ENCODE data around the gene CLNS1A. TPM values are rescaled to one million over a fixed set of nuclear protein-coding genes. Genes with fewer than 3 reads are reported as not detected.
"Not testable (repeated sequence)": the region's sequence is repeated elsewhere in the genome, so short reads cannot be mapped to it uniquely, and the experiment has no call there.

The CLNS1A gene
- polyA plus RNA-seq, 4 donors, result 189 to 212 (median 198) TPM

- DNase-seq (ENCODE audit: low read depth in 4 of 4, low spot score in 3 of 4), result peak; percentile 25 to 43 (median 29)
These were observed 17.9 kb downstream of the CLNS1A start for GRCh38 chr11:77619576-77620198.

GRCh38 chr11:77617892-77618291, 19.7 kb downstream of the CLNS1A start:
- no peak for DNase-seq (ENCODE audit: low read depth in 4 of 4, low spot score in 3 of 4)

DNA sequence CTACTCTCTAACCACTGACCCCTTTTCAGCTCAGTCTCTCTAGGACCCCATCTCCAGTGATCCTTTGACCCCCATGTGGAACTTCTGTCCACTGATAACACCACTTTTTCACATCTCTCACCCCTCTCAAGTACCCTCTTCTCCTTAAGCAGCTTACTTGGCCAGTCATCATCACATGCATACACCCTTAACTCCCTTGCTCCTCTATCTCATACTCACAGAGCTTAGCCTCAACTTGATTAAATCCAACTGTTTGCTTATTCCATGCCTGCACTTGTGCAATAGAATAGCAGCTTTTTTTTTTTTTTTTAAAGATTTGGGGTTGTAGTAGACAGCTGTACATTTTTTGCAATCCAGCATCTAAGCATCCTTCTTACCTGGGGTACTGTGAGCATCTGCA, 25.7 kb downstream of the CLNS1A start:
- no peak for DNase-seq (ENCODE audit: low read depth in 4 of 4, low spot score in 3 of 4)

DNA sequence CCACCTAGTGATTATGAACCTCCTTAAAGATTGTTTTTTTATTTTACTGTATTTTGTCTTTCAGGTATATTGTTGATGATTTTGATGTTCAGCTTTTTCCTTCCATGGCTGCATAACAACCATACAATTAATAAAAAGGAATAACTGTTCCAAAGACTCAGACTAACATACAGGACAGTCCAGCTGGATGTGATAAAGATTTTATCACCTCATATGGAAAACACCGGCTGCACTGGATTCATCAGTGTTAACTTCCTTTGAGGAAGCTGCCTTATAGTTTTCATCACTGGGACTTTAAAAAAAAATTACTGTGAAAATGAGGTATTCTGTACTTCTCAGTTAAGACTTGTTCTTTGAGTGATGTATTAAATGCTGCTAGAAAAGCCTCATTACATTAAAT, 28.4 kb downstream of the CLNS1A start:
- no peak for DNase-seq (ENCODE audit: low read depth in 4 of 4, low spot score in 3 of 4)

GRCh38 chr11:77604281-77604680, 33.3 kb downstream of the CLNS1A start:
- no peak for DNase-seq (ENCODE audit: low read depth in 4 of 4, low spot score in 3 of 4)

DNA sequence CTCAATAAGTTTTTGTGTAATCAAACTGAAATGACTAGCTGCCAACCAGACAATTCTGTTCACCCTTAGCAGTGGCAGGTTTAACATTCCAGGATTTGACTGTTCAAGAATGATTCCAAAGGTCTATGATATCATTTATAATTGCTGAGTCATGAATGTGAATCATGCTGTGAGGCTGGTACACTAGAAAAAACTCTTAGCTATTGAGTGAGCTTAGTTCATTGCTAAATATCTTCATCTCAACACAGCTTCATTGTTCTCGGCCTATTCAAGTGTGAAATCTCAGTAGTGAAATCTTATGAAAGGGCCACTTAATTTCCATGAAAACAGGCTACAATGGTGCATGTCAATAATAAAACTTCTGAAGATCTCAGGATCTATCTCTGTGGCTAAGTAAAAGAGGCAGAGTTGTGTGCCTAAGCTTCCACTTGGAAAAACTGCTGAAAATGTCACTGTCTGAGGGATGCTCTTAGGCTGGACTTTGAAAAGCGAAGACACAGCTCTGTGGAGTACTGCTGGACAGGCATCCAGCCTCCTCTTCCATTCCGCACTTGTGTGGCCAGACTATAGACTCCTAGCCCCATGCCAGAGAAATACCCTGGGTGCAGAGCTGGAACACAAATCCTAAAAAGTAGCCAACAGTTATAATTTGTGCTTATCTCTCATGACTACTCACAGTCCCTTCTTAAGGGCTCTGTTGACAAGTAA, 35.1 kb downstream of the CLNS1A start:
- DNase-seq (ENCODE audit: low read depth in 4 of 4, low spot score in 3 of 4), result no peak

DNA sequence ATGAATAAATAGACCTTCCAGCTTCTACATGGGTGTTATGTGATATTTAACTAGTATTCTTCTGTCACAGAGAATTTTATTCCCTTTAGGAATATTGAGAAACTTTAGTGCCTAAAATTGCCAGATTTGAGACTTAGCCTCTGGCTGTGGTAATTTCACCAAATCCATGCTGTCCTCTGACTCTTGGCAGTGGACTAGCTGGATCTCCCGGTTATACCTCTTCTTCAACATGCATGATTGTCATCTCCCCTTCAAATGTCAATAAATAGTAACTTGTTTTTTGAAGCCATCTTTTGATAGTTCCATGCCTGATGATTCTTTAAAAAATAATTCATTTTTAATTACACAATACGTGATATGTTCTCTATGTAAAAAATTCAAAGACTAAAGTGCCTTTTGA, 39.4 kb downstream of the CLNS1A start:
- DNase-seq (ENCODE audit: low read depth in 4 of 4, low spot score in 3 of 4), result no peak

DNA sequence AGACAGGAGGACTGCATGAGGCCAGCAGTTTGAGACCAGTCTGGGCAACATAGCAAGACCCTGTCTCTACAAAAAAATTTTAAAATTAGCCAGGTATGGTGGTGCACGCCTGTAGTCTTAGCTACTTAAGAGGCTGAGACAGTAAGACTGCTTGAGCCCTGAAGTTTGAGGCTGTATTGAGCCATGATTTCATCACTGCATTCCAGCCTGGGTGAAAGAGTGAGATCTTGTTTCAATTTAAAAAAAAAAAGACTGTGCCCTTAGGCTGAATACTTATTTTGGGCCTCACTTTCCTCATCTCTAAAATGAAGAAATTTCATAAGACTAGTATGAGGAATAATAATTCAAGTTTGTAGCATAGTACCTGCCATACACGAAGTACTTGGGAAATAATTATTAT, 41.0 kb downstream of the CLNS1A start:
- no peak for DNase-seq (ENCODE audit: low read depth in 4 of 4, low spot score in 3 of 4)

GRCh38 chr11:77593883-77594282, 43.7 kb downstream of the CLNS1A start:
- no peak for DNase-seq (ENCODE audit: low read depth in 4 of 4, low spot score in 3 of 4)

- no peak for DNase-seq (ENCODE audit: low read depth in 4 of 4, low spot score in 3 of 4)
These were observed 44.9 kb downstream of the CLNS1A start for GRCh38 chr11:77592727-77593126.

- peak in 2 of 4 donors; percentile 8 to 22 for DNase-seq (ENCODE audit: low read depth in 4 of 4, low spot score in 3 of 4)
These were observed 47.3 kb downstream of the CLNS1A start for GRCh38 chr11:77590194-77590782.

GRCh38 chr11:77589521-77590193, 47.9 kb downstream of the CLNS1A start, which contains the start of gene AQP11:
AQP11 (plus strand) TSS chr11:77589953; CDS start chr11:77589993, 40 bp downstream.
- peak; percentile 75 to 86 (median 80) for DNase-seq (ENCODE audit: low read depth in 4 of 4, low spot score in 3 of 4)

GRCh38 chr11:77589181-77589520, 48.4 kb downstream of the CLNS1A start:
- no peak for DNase-seq (ENCODE audit: low read depth in 4 of 4, low spot score in 3 of 4)

DNA sequence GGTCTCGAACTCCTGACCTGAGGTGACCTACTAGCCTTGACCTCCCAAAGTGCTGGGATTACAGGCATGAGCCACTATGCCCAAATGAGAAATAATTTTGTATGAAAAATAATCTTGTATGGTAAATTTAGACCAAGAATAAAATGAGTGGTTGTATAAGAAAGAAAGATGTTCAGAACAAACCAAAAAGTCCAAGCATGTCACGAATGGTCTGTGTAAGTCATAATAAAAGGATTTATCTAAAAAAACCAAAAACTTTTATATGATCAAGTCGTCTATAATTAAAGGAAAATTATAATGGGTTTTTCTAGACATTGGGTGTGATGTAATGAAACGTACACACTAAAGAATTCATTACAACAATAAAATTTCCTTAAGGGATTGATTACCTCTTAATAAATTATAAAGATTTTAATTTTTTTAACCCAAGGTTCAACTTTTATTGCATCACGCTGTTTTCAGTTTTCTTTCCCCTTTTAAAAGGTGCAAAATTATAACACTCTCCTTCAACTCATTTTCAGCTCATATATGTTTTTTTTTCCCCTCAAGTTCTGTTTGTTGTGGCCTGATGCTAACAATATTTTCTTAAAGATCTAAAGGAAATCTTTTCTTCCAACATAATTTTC, 56.8 kb downstream of the CLNS1A start:
- no peak for DNase-seq (ENCODE audit: low read depth in 4 of 4, low spot score in 3 of 4)

GRCh38 chr11:77575428-77575827, 62.2 kb downstream of the CLNS1A start:
- DNase-seq (ENCODE audit: low read depth in 4 of 4, low spot score in 3 of 4), result not testable (repeated sequence)

DNA sequence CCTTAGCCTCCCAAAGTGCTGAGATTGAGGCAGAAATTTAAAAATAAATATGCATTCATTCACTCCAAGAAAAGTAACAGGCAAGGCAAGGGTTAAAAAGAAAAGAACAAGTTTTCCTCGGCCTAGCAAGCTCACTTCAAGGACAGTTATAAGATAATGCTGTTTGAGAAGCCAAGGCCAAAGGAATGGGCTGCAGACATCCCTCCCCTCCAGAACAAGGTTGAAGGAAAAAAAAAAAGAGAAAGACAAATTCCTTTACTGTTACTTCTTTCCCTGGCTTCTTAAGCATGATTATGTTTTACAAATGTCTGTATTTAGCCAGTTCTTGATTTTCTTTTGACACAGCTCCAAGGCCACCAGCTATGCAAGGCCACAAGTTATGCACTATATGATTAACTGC, 66.7 kb downstream of the CLNS1A start:
- DNase-seq (ENCODE audit: low read depth in 4 of 4, low spot score in 3 of 4), result not testable (repeated sequence)

GRCh38 chr11:77569676-77570070, 67.9 kb downstream of the CLNS1A start:
- DNase-seq (ENCODE audit: low read depth in 4 of 4, low spot score in 3 of 4), result no peak

DNA sequence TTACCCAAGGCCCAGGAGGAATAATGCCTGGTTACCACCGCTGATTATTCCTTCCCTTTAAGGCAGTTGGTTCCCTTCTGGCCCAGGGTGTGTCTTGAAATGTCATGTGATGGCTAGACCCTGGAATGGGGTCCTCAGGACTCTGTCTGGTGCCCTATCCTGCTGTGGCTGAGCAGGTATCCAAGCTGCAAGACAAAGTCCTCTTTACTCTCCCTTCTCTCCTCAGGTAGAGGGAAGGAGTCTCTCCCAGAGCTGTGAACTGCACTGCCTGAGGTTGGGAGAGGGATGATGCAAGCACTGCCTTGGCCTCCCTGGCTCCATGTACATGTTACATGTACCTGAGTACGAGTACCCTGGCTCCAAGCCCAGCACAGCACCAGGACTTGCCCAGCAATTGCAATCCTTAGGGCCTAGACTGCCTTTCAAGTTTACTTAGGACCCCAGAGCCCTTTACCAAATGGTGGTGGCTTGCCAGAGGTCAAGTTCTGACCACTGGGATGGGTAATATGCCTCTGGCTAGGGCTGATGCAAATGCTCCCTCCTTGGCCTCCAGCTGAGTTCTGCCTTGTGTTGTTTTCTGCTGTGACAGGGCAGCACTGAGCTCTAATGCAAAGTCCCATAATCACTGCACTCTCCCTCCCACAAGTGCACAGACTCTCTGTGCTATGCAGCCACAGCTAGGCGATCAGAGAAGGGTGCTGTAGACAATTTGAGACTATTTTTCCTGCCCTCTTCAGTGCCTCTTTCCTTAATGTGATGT, 68.5 kb downstream of the CLNS1A start:
- DNase-seq (ENCODE audit: low read depth in 4 of 4, low spot score in 3 of 4), result no peak

DNA sequence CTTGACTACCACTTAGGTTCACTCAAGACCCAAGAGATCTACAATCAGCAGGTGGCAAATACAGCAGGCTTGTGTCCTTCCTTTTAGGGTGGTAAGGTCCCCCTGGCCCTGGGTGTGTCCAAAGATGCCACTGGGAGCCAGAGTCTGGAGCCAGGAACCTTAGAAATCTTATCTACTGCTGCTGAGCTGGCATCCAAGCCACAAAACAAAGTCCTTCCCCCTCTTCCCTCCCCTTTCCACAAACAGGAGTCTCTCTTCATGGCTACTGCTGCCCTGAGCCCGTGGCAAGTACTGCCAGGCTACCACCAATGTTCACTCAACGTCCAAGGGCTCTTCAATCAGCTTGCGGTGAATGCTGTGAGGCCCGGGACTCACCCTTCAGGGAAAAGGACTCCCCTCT, 69.3 kb downstream of the CLNS1A start:
- no peak for DNase-seq (ENCODE audit: low read depth in 4 of 4, low spot score in 3 of 4)

Data from right renal pelvis (tissue), 4 donors.